ENCODE results near the gene GLYATL1B.

Gene GLYATL1B

DNA sequence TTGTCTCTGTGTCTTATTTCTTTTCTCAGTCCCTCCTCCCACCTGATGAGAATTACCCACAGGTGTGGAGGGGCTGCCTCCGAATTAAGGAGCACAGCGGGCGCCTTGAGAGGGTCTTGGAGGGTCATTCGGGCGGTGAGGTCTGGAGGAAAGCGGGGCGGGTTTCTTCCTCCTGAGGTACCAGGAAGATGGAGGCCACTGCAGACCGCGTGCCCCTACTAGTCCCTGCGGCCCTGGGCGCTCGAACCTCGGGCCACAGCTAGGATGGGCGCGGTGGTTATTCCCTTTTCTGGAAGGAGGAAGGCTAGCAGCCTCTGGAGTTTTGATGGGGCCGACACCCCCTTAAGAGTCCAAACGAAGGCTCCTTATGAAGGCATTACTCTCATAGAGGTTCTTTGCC, 51.1 kb downstream of the GLYATL1B start:
- TF ChIP-seq CTCF (IDR thresholded peaks at IDR 0.05; ENCODE audit: insufficient read depth, low read depth, low read length, missing control alignments) = no peak
- H3K4me3 ChIP-seq (ENCODE audit: low read depth, low read length) = no peak overlapping the region
- DNase-seq (ENCODE audit: low read depth) = no peak

DNA sequence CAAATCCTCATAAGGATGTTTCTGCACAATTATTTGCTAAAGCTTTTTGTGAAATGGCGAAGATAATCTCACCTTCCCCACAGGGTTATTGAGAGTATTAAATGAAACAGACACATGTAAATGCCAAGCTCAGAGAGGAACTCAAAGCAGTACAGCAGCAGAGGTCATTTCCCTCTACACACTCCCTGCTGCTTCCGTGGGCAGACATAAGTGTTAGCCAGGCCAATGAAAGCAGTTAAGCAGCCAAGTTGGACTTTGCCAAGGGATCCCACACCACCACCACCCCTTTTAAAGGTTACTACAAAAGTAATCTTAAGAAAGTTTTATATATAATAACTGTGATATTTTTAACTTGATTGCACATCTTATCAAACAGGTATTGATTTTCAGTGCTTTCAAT, 52.5 kb downstream of the GLYATL1B start:
- no peak for DNase-seq (ENCODE audit: low read depth)
- no peak overlapping the region for H3K4me3 ChIP-seq (ENCODE audit: low read depth, low read length)
- TF ChIP-seq CTCF (IDR thresholded peaks at IDR 0.05; ENCODE audit: insufficient read depth, low read depth, low read length, missing control alignments) = no peak

- no peak overlapping the region for H3K4me3 ChIP-seq (ENCODE audit: low read depth, low read length)
- TF ChIP-seq CTCF (IDR thresholded peaks at IDR 0.05; ENCODE audit: insufficient read depth, low read depth, low read length, missing control alignments) = no peak
- no peak for DNase-seq (ENCODE audit: low read depth)
Measured at GRCh38 chr11:59141191-59141590, 55.1 kb downstream of the GLYATL1B start.

- DNase-seq (ENCODE audit: low read depth) = no peak
- H3K4me3 ChIP-seq (ENCODE audit: low read depth, low read length) = peak overlapping the region; percentile 63
- TF ChIP-seq CTCF (IDR thresholded peaks at IDR 0.05; ENCODE audit: insufficient read depth, low read depth, low read length, missing control alignments) = no peak
Measured at GRCh38 chr11:59141673-59142460, 55.8 kb downstream of the GLYATL1B start.

DNA sequence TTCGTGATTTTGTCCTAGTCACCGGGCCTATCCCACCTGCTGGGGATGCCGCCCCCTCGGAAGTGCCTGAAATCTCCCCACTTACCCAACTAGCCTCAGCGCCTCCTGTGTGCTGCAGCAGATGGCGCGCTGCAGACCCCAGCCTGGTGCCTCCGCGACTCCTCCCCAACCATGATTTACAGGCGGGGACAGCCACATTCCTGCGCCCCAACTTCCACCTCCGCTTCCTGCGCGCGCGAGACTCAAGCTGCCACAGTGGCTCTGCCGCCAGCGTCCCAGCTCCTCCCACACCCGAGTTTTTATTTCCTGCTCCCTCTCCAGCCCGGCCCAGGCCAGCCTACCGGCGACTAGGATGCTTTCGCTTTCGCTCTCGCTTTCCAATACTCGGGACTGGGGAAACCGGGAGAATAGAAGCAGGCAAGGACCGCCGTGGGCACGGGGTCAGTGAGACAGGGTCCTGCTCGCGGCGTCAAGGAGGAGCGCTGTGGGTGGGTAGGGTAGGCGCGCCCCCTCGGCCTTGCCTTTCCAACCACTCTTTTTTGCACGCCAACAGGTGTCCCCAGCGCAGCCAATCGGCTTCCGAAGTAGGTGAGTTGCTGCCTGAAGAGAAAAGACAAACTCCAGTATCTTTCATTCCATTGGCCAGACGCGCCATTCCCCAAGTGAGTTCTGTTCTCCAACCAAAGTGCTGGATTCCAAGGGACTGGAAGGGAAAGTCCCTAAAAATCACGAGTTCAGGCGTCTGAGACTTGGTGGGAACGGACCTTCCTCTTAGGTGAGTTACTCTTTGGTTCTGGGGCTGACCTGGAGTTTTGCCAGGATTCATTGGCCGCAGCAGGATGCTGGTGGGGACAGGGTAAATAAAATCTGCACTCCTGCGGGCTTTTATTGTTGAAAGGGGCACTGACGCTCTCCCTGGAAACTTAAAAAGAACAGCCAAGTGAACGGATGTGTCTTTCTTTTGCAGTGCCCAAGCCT, 56.7 kb downstream of the GLYATL1B start, which contains the start of gene FAM111A:
Gene FAM111A, plus strand, starts transcription at position 327 of the 978 bp plus-strand sequence. CDS start 6,017 bp downstream, outside the sequence.
- TF ChIP-seq CTCF (IDR thresholded peaks at IDR 0.05; ENCODE audit: insufficient read depth, low read depth, low read length, missing control alignments) = peak; percentile 43
- H3K4me3 ChIP-seq (ENCODE audit: low read depth, low read length) = peak within 1 kb of the TSS; percentile 63
- DNase-seq (ENCODE audit: low read depth) = peak; percentile 94

DNA sequence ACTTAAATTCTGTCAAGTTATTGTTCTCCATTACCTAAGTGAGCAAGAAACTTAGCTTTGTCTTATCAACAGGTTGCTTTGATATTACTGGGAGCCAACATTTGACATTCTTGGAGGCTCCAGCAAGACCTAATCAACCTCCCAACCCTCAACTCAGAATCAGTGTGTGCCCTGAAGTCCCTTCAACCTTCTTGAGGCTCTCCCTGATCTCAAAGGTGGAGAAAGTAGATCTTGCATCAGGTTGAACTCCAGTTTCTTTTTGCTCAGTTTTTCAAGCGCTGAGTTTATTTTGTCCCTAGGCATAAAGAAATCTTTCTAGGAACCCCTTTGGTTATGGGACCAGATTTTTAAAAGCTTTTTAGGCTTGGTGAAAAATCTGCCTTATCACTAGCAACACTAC, 58.0 kb downstream of the GLYATL1B start:
- TF ChIP-seq CTCF (IDR thresholded peaks at IDR 0.05; ENCODE audit: insufficient read depth, low read depth, low read length, missing control alignments) = no peak
- peak overlapping the region; percentile 63 for H3K4me3 ChIP-seq (ENCODE audit: low read depth, low read length)
- DNase-seq (ENCODE audit: low read depth) = no peak

Data from GM12865 (cell line).